ENCODE results near the gene ZYG11A.

The ZYG11A gene

GRCh38 chr1:52918201-52918600, 75.6 kb downstream of the ZYG11A start:
- DNase-seq (ENCODE audit: low read depth), result no peak

- no peak for DNase-seq (ENCODE audit: low read depth)
Measured at GRCh38 chr1:52919051-52919722, 76.6 kb downstream of the ZYG11A start.

GRCh38 chr1:52919723-52920483, 77.3 kb downstream of the ZYG11A start:
- DNase-seq (ENCODE audit: low read depth), result no peak

GRCh38 chr1:52920791-52921291, 78.3 kb downstream of the ZYG11A start:
- no peak for DNase-seq (ENCODE audit: low read depth)

GRCh38 chr1:52925571-52926005, 83.0 kb downstream of the ZYG11A start:
- no peak for DNase-seq (ENCODE audit: low read depth)

- DNase-seq (ENCODE audit: low read depth), result no peak
Measured at GRCh38 chr1:52926864-52927211, 84.3 kb downstream of the ZYG11A start.

- peak; percentile 70 for DNase-seq (ENCODE audit: low read depth)
Measured at GRCh38 chr1:52927212-52928014, 84.9 kb downstream of the ZYG11A start, which contains the start of gene SCP2. SCP2 (plus strand) TSS chr1:52927276; CDS start chr1:52927397, 121 bp downstream.

GRCh38 chr1:52928015-52928404, 85.5 kb downstream of the ZYG11A start:
- DNase-seq (ENCODE audit: low read depth), result no peak

GRCh38 chr1:52929019-52929418, 86.5 kb downstream of the ZYG11A start:
- no peak for DNase-seq (ENCODE audit: low read depth)

GRCh38 chr1:52937433-52938182, 95.0 kb downstream of the ZYG11A start:
- no peak for DNase-seq (ENCODE audit: low read depth)

- no peak for DNase-seq (ENCODE audit: low read depth)
Measured at GRCh38 chr1:52938183-52938451, 95.6 kb downstream of the ZYG11A start.

GRCh38 chr1:52943876-52944416, 101.4 kb downstream of the ZYG11A start:
- no peak for DNase-seq (ENCODE audit: low read depth)

GRCh38 chr1:52944566-52944965, 102.0 kb downstream of the ZYG11A start:
- DNase-seq (ENCODE audit: low read depth), result no peak
